Dermis blood vessel endothelial cell (primary cell): Measurements from ENCODE around the gene FGF14. TPM values are rescaled to one million over a fixed set of nuclear protein-coding genes. Genes with fewer than 3 reads are reported as not detected.

Experiments
- DNase-seq: peaks from one replicate; pipeline ENCODE4 v3.0.0; 2010
- total RNA-seq: library from RNA; depleted of rRNA; stranded (reverse); fragments of >200 nt; gene quantifications from 2 replicates; pipeline ENCODE4 v1.2.3, GENCODE V29; 2014

FGF14 gene
- total RNA-seq, 1 donor from 2014 or later = 0.34 TPM

GRCh38 chr13:102240110-102240509, 161.7 kb downstream of the FGF14 start:
- DNase-seq = no peak

DNA sequence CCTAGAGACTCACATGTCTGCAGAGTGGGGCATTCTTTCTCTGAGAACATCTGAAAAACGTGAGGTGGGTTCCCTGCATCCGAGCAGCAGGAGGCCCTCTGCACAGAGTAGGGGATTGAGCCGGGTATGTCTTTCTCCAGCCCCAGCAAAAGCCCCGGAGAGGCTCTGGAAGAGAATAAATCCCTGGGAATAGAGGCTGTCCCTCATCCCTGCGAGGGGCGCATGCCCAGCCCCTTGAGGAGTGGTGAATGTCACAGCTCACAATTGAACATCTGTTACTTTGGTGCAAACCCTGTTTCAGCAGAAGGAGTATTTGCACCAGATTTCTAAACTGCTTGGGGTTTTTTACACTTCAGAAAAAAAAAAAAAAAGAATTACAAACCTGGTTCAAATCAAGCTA, 164.6 kb downstream of the FGF14 start:
- DNase-seq = no peak

GRCh38 chr13:102236830-102237229, 165.0 kb downstream of the FGF14 start:
- DNase-seq = no peak

DNA sequence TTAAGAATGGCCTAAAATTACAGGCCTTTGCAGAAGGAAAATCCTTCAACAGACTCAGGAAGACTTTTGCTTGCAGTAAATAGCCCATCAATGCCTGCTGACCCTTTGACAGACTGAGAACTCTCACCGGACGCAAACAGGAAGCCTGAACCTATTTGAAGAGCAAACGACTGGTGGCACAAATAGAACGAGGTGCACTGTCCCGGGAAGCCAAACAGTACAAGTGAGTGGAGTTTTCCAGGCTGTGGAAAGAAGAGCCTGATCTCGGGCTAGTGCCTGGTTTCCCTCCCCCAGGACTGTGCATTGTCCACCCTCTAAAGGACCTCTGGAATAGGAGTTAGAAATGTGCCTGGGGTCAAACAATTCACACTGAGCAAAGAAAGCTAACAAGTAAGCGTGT, 165.5 kb downstream of the FGF14 start:
- no peak for DNase-seq

- no peak for DNase-seq
Observed at GRCh38 chr13:102235689-102236088, 166.2 kb downstream of the FGF14 start.

DNA sequence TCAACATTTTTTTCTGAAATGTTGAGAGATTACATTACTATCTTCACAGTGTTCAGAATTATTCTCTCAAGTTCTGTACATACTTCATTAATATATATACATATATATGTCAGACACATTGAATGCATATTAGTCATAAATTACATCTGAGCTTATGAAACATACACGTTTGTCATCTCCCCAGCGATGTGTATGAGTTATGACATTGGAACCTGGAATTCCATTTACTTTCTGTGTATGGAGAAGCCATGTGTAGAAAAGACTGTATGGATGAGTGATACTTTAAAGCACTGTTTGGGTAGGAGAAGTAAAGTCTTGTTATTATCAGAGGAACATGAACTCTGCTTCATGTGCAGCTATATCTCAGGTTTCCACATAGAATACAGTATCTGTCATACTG, 167.2 kb downstream of the FGF14 start:
- no peak for DNase-seq

DNA sequence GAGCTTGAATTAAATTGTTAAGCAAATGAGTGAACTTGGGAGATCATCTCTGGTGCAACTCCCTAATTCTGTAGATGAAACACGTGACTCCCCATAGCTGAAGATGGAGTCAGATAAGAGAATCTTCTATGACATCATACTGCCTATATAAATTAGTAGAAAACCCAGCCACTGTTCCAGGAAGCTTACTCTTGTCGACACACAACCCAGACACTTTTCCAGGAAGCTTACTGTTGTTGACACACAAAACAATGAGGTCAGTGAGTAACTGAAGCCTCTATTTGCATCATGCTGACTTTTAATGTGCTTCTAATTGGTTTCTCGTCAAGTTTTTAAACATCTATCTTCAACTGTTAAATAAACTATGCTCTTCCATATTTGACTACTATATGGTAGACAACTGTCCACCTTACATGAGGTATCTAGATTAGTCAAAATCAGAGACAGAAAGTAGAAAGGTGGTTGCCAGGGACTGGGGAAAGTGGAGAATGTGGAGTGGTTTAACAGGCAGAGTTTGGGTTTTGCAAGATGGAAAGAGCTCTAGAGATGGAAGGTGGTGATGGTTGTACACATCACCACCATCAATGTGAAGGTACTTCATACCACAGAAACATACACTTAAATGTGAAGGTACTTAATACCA, 168.2 kb downstream of the FGF14 start:
- DNase-seq = no peak

DNA sequence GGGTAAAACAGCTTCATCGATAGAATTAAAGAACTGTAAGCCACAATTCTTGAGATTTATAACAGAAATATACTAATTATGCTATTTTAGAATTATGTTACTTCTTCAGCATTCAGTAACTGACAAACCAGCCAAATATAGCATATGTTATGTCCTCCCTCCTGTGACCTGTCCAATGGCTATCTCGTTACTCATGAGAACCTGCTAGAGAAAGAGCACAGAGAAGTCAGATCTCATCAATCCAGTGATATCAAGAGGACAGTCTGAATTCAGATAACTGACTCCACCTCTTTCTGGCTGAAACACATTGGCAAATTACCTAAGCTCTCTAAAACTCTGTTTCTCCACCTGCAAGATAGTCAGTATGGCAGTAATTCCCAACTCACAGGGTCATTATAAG, 170.4 kb downstream of the FGF14 start:
- no peak for DNase-seq

GRCh38 chr13:102227741-102228140, 174.1 kb downstream of the FGF14 start:
- no peak for DNase-seq

DNA sequence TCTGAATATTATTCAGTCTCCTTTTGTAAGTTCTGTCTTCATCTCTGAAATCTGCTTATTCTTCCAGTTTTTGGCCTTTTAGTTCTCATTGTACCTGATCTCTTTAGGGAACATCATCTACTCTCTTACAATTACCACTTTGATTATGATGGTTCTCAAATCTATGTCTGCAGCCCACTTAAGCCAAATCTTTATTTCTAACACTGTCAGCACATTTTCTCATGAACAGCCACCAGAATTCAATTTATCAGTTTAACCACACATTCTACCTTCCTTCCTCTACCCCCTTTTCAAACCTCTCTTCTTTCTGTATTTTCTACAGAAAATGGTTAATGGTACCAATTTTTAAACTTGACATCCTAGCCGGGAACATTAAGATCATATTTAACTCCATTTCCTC, 175.3 kb downstream of the FGF14 start:
- no peak for DNase-seq

DNA sequence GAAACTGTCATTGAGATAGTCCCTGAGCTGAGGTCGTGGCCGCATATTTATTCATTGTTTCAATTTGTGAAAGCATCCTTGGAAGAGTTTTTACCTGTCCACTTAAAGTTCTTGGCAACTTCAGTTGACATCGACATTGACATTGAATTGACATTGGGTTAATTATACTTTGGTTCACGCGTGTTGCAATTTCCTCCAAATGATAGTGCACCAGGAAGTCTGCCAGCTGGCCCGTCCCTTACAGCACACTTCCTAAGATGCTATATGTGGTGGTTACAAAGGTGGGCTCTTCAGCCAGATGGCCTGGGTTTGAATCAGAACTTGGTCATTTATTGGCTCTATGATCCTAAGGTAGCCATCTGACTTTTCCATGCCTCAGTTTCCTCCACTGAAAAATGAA, 176.0 kb downstream of the FGF14 start:
- DNase-seq = no peak

DNA sequence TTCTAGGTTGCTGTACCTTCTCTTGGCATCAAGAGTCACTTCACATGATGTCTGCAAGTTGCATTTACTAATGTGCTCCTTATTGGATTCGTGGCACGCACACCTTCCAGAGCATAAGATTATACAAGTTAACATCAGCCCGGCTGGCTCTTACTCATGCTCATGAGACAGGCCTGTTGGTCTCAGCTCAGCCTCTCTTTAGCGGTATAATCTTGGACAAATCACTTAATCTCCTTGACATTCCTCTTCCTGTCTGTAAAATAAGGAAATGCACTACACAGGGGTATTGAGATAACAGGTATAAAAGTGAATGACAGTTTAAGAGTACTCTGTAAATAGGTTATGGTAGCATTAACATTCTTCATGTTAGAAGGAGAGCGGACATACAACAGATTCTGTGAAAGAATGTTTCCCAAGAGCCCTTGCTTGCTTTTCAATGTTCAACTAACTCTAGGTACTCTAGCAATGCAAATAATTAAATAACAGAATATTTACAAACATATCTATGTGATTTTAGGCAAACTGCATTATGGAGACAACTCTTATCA, 181.1 kb downstream of the FGF14 start:
- no peak for DNase-seq

GRCh38 chr13:102214956-102215355, 186.9 kb downstream of the FGF14 start:
- no peak for DNase-seq

DNA sequence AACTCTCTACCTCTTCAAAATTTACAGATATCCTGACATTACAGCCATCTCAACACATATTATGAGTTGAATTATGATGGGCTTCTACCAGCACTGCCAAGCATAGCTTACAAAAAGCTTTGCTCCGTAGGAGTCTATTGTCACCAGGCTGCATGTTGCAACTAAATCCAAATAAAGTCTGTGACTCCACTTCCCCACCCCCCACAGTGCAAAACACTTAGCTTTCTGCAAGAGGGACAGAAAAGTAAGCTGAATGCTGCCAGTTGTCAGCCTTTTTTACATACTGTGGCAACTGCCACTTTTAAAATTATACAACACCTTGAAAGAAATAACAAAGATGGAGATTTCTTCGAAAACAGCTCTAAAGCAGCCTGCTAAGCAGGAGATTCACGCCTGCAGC, 189.1 kb downstream of the FGF14 start:
- no peak for DNase-seq

DNA sequence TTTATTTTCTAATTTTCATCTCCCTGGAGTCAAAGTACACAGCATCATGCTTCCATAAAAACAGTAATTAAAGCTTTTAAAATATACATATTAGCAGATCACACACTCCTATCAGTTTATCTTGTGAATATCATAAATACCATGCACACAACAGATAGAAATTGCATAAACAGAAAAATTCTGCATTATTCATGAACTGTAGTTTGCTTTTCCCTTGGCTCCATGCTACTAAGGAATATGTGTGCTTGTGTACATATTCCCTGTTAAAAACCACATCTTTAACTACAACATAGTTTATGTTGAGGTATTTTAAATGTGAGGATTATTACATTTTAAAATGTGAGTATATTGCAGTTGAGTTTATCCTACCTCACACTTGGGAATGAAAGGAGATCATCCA, 193.5 kb downstream of the FGF14 start:
- DNase-seq = no peak

DNA sequence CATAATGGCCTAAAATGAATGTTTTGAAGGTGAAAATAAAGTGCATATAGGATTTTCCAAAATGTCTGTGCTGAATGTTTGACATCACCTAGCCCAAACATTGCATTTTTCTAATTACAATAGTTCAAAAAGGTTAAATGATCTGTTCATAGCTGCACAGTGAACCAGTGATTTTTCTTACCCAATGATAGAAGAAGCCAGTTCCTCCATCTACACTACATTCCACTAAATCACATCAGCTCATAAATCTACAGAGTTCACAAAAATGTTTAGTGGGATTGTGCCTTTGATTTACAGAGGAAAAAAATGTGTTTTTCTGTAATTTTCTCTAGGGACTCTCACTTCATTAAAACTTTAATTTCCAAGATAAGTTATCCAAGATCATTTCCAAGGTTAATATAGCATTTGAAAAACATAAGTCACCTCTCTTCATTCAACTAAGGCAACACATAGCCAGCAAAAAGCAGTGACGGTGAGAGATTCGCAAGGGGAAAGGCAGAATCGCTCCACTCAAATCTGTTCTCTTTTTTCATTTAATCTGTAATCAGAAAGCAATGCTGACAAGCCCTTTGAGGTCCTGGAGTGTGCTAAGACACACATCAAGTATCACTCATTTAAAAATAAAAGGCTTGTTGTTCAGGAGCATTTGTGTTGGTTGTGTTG, 194.0 kb downstream of the FGF14 start:
- DNase-seq = no peak

GRCh38 chr13:102203718-102204117, 198.1 kb downstream of the FGF14 start:
- no peak for DNase-seq

DNA sequence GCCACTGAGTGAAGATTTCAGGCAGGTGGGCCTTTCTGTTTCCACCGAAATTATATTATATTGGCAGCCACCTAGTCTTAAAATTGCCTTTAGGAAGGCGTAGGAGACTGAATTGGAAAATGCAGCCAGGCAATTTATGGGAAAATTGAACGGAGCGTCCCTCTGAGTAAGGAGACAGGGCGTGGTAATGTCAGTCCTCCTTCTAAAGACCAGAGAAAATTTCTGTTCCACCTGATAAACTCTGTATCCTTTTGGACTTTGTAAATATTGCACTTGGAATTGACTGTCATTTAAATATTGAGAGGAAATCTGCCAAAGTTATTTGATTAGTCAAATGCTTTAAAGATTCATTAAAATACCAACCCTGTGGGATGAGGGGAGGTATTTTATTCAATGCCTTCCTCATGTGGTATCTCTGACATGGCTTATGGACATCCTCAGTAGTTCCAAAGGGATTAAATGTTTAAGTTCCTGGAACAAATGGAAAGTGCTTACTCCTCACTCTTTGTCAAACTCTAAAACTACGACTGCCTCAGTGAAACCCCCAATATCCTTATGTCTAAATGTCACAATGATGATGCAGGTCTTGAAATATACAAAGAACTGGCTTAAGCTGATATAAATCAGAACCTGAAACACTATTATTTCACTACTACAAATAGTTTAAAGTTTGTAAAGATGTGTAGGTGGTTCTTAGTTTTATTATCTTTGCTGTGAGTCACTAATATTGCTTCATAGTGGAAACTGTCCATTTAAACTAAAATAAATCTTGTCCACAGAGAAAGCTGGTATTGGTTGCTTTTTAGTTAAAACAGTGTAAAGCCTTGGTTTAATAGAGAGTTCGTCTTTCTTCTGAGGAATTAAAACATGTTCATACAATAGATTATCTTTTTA, 203.2 kb downstream of the FGF14 start:
- no peak for DNase-seq

- DNase-seq = no peak
Observed at GRCh38 chr13:102197193-102197592, 204.7 kb downstream of the FGF14 start.

- DNase-seq = peak; percentile 11
Observed at GRCh38 chr13:102195566-102196462, 206.0 kb downstream of the FGF14 start.

DNA sequence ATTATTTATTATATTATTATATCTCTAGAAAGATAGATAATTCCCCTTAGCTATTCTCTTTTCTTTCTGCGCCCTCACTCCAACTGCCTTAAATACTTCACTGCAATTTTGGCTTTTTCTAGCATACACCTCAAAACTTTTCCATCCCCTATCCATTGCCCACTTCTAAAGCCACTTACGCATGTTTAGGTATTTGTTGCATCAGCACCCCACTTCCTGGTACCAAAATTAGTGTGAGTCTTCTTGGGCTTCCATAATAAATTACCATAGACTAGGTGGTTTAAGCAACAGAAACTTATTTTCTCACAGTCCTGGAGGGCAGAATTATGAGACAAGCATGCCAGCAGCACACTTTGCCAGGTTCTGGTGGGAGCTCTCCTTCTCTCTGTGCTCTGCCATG, 209.0 kb downstream of the FGF14 start:
- DNase-seq = no peak

DNA sequence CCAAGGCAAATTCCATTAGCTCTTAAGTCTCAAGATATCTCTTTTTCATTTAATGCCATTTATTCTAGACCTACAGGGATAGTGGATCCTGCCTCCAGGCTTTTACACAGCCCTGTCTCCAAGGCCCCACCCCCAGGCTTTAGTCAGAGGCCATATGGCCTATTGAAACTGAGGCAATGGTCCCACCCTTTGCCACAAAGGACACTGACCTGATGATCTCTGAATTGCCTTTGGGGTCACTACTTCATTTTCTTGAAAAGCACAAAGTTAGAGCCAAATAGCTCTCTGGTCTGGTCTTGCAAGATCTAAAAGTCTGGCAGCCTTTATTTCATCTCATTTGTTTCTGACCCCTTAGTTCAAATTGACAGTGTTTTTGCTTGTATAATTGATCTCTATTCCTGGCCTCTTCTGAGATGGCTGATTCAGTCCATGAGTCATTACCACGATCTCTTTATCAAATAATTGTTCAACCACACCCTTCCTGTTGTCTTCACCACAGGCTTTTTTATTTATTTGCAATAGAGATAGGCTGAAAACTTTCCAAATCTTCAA, 209.8 kb downstream of the FGF14 start:
- no peak for DNase-seq
